ENCODE measurements around the gene CRACR2B.

Gene CRACR2B

GRCh38 chr11:819943-820649, 7.6 kb upstream of the CRACR2B start:
- H3K9me3 ChIP-seq (replicated peaks in 1 of 11), result no peaks in the 10 kb centered on the region
- peaks cover 31 to 90% (median 49%) of the 10 kb centered on the region in 11 experiments; a peak in 20 of 22 replicates for H4K20me1 ChIP-seq
- peaks cover 22 to 54% (median 35%) of the 10 kb centered on the region in 11 experiments for H3K36me3 ChIP-seq
- no peak for TF ChIP-seq Cebpa-rat (IDR thresholded peaks at IDR 0.05)
- peak overlapping the region; percentile 83 to 96 (median 93) for H3K27ac ChIP-seq
- peak overlapping the region; percentile 81 to 95 (median 86) for H3K4me3 ChIP-seq
- peaks cover 35 to 56% (median 46%) of the 10 kb centered on the region in 10 experiments for H3K4me1 ChIP-seq
- H3K4me2 ChIP-seq, result peak overlapping the region; percentile 91 to 100 (median 98)
- H3K27me3 ChIP-seq, result peaks cover 0 to 10% (median 4%) of the 10 kb centered on the region in 11 experiments; a peak in 19 of 22 replicates
- H3K9ac ChIP-seq, result peak overlapping the region; percentile 93 to 97 (median 96)

- TF ChIP-seq Cebpa-rat (IDR thresholded peaks at IDR 0.05), result peak in 1 of 11 experiments; percentile 40; a peak in 2 of 22 replicates
- peaks cover 31 to 90% (median 49%) of the 10 kb centered on the region in 11 experiments; a peak in 20 of 22 replicates for H4K20me1 ChIP-seq
- peak overlapping the region; percentile 83 to 96 (median 93); a peak in 21 of 22 replicates for H3K27ac ChIP-seq
- H3K4me1 ChIP-seq, result peaks cover 35 to 64% (median 54%) of the 10 kb centered on the region in 10 experiments
- H3K9ac ChIP-seq, result peak overlapping the region; percentile 93 to 97 (median 96)
- no peaks in the 10 kb centered on the region for H3K9me3 ChIP-seq (replicated peaks in 1 of 11)
- peaks cover 8 to 17% (median 12%) of the 10 kb centered on the region in 11 experiments; a peak in 21 of 22 replicates for H3K27me3 ChIP-seq
- H3K4me2 ChIP-seq, result peak overlapping the region; percentile 91 to 100 (median 98)
- H3K4me3 ChIP-seq, result peak overlapping the region; percentile 81 to 95 (median 86)
- peaks cover 24 to 54% (median 36%) of the 10 kb centered on the region in 11 experiments for H3K36me3 ChIP-seq
These were observed 6.8 kb upstream of the CRACR2B start for GRCh38 chr11:820655-821511.

GRCh38 chr11:821512-822371, 6.0 kb upstream of the CRACR2B start:
- peak in 1 of 11 experiments; percentile 49; a peak in 2 of 22 replicates for TF ChIP-seq Cebpa-rat (IDR thresholded peaks at IDR 0.05)
- Histone ChIP-seq H3K36me3 (peaks cover 21 to 48% (median 35%) of the 10 kb centered on the region in 11 experiments), H3K27ac (peak overlapping the region; percentile 8 to 96 (median 93); a peak in 21 of 22 replicates), H3K27me3 (peaks cover 16 to 26% (median 21%) of the 10 kb centered on the region in 11 experiments), H4K20me1 (peaks cover 28 to 89% (median 50%) of the 10 kb centered on the region in 11 experiments; a peak in 20 of 22 replicates), H3K4me2 (peak overlapping the region; percentile 91 to 100 (median 98)), H3K4me3 (peak overlapping the region in 9 of 10 experiments; percentile 81 to 95 (median 84); a peak in 18 of 20 replicates), H3K9me3 (replicated peaks in 1 of 11) (no peaks in the 10 kb centered on the region), H3K4me1 (peaks cover 40 to 73% (median 62%) of the 10 kb centered on the region in 10 experiments), H3K9ac (peak overlapping the region; percentile 93 to 97 (median 96))

GRCh38 chr11:823441-824291, 4.1 kb upstream of the CRACR2B start:
- Histone ChIP-seq H3K36me3 (peaks cover 21 to 48% (median 35%) of the 10 kb centered on the region in 11 experiments), H3K27ac (peak overlapping the region in 2 of 11 experiments; percentile 5 to 93; a peak in 1 of 22 replicates), H3K4me3 (no peak overlapping the region), H4K20me1 (peaks cover 31 to 93% (median 60%) of the 10 kb centered on the region in 11 experiments; a peak in 20 of 22 replicates), H3K9me3 (replicated peaks in 1 of 11) (no peaks in the 10 kb centered on the region), H3K9ac (0 out of 22 replicates have a peak overlapping the region, but pooled peaks of 1 of the 11 experiments have one; percentile 97), H3K27me3 (peaks cover 35 to 45% (median 40%) of the 10 kb centered on the region in 11 experiments), H3K4me1 (peaks cover 54 to 91% (median 79%) of the 10 kb centered on the region in 10 experiments), H3K4me2 (peak overlapping the region in 5 of 11 experiments; percentile 28 to 100 (median 97); a peak in 4 of 22 replicates)
- TF ChIP-seq Cebpa-rat (IDR thresholded peaks at IDR 0.05), result no peak

GRCh38 chr11:824292-824880, 3.3 kb upstream of the CRACR2B start:
- H3K4me2 ChIP-seq, result peak overlapping the region in 7 of 11 experiments; percentile 8 to 100 (median 24); a peak in 7 of 22 replicates
- H3K9ac ChIP-seq, result no peak overlapping the region
- H3K4me3 ChIP-seq, result no peak overlapping the region
- no peak overlapping the region for H3K27ac ChIP-seq
- H3K4me1 ChIP-seq, result peaks cover 57 to 93% (median 81%) of the 10 kb centered on the region in 10 experiments
- H3K9me3 ChIP-seq (replicated peaks in 1 of 11), result no peaks in the 10 kb centered on the region
- H3K27me3 ChIP-seq, result peaks cover 43 to 52% (median 47%) of the 10 kb centered on the region in 11 experiments
- TF ChIP-seq Cebpa-rat (IDR thresholded peaks at IDR 0.05), result no peak
- peaks cover 21 to 48% (median 35%) of the 10 kb centered on the region in 11 experiments for H3K36me3 ChIP-seq
- peaks cover 31 to 97% (median 67%) of the 10 kb centered on the region in 11 experiments; a peak in 20 of 22 replicates for H4K20me1 ChIP-seq

GRCh38 chr11:824942-825341, 2.8 kb upstream of the CRACR2B start:
- H4K20me1 ChIP-seq, result peaks cover 31 to 97% (median 71%) of the 10 kb centered on the region in 11 experiments; a peak in 20 of 22 replicates
- peaks cover 48 to 58% (median 53%) of the 10 kb centered on the region in 11 experiments for H3K27me3 ChIP-seq
- TF ChIP-seq Cebpa-rat (IDR thresholded peaks at IDR 0.05), result no peak
- H3K36me3 ChIP-seq, result peaks cover 21 to 48% (median 35%) of the 10 kb centered on the region in 11 experiments
- H3K4me3 ChIP-seq, result no peak overlapping the region
- no peak overlapping the region for H3K9ac ChIP-seq
- no peaks in the 10 kb centered on the region for H3K9me3 ChIP-seq (replicated peaks in 1 of 11)
- H3K27ac ChIP-seq, result no peak overlapping the region
- H3K4me1 ChIP-seq, result peaks cover 63 to 99% (median 87%) of the 10 kb centered on the region in 10 experiments
- peak overlapping the region in 9 of 11 experiments; percentile 95 to 100 (median 100); a peak in 14 of 22 replicates for H3K4me2 ChIP-seq

Measured in BLaER1 treated with 17β-estradiol and CSF1 and Interleukin-3, amounts not matched to agents 10 nM and 100 nM (cell line).